HEK293T (cell line): ENCODE results near the gene MT1HL1.

ENCODE experiments used
- CTCF ChIA-PET: fragments of 350-600 bp; formaldehyde crosslinking; extraction: SDS; loops from one replicate; lab custom pipeline; 2021; ENCODE audit warnings: antibody characterized with exemption, inconsistent platforms; lab: Yijun Ruan, JAX
- POLR2A ChIA-PET: fragments of 350-600 bp; formaldehyde crosslinking; extraction: SDS; loops from one replicate; lab custom pipeline; 2020; ENCODE audit warnings: antibody characterized with exemption, inconsistent platforms; lab: Yijun Ruan, JAX
- DNase-seq: peaks from one replicate; pipeline ENCODE4 v3.0.0; 2012; ENCODE audit warnings: mixed read lengths; ENCODE audit errors: extremely low spot score
- ARNT ChIP-seq: fragments of 450-650 bp; IDR thresholded peaks from 2 replicates; pipeline ENCODE4 v1.6.1; 2017; ENCODE audit warnings: mild to moderate bottlenecking
- BHLHE40 ChIP-seq: fragments of 450-650 bp; IDR thresholded peaks from 2 replicates; pipeline ENCODE4 v1.6.1; 2016; ENCODE audit warnings: mild to moderate bottlenecking, moderate library complexity, borderline replicate concordance
- CTBP1 ChIP-seq: fragments of 450-650 bp; IDR thresholded peaks from 2 replicates; pipeline ENCODE4 v1.6.1; 2016; ENCODE audit warnings: borderline replicate concordance
- ELF4 ChIP-seq: fragments of 450-650 bp; IDR thresholded peaks from 2 replicates; pipeline ENCODE4 v1.6.1; 2017; ENCODE audit warnings: antibody characterized with exemption
- FOXA1 ChIP-seq: fragments of 450-650 bp; IDR thresholded peaks from 2 replicates; pipeline ENCODE4 v1.6.1; 2016; ENCODE audit warnings: mild to moderate bottlenecking
- FOXK2 ChIP-seq: fragments of 450-650 bp; IDR thresholded peaks from 2 replicates; pipeline ENCODE4 v1.6.1; 2016; ENCODE audit warnings: mild to moderate bottlenecking
- FOXM1 ChIP-seq: fragments of 450-650 bp; IDR thresholded peaks from 2 replicates; pipeline ENCODE4 v1.6.1; 2017; ENCODE audit warnings: mild to moderate bottlenecking, borderline replicate concordance
- HDGF ChIP-seq: fragments of 450-650 bp; IDR thresholded peaks from 2 replicates; pipeline ENCODE4 v1.6.1; 2017; ENCODE audit warnings: antibody characterized with exemption, borderline replicate concordance
- L3MBTL2 ChIP-seq: fragments of 450-650 bp; conservative IDR thresholded peaks from 2 replicates; pipeline ENCODE4 v1.6.1; 2016; ENCODE audit warnings: mild to moderate bottlenecking
- LEF1 ChIP-seq: fragments of 450-650 bp; IDR thresholded peaks from 2 replicates; pipeline ENCODE4 v1.6.1; 2017; ENCODE audit warnings: mild to moderate bottlenecking, borderline replicate concordance
- NFRKB ChIP-seq: fragments of 450-650 bp; IDR thresholded peaks from 2 replicates; pipeline ENCODE4 v1.6.1; 2016; ENCODE audit warnings: mild to moderate bottlenecking, moderate library complexity
- SP1 ChIP-seq: fragments of 450-650 bp; IDR thresholded peaks from 2 replicates; pipeline ENCODE4 v1.6.1; 2017
- SUZ12 ChIP-seq: fragments of 450-650 bp; IDR thresholded peaks from 2 replicates; pipeline ENCODE4 v1.6.1; 2016; ENCODE audit warnings: mild to moderate bottlenecking
- TARDBP ChIP-seq: fragments of 450-650 bp; IDR thresholded peaks from 2 replicates; pipeline ENCODE4 v1.6.1; 2016
- ZNF384 ChIP-seq: fragments of 450-650 bp; IDR thresholded peaks from 2 replicates; pipeline ENCODE4 v1.6.1; 2016
- TF ChIP-seq, protein P1 (sequence below): fragments of 450-650 bp; IDR thresholded peaks from 2 replicates; pipeline ENCODE4 v1.6.1; 2016

Gene MT1HL1

DNA sequence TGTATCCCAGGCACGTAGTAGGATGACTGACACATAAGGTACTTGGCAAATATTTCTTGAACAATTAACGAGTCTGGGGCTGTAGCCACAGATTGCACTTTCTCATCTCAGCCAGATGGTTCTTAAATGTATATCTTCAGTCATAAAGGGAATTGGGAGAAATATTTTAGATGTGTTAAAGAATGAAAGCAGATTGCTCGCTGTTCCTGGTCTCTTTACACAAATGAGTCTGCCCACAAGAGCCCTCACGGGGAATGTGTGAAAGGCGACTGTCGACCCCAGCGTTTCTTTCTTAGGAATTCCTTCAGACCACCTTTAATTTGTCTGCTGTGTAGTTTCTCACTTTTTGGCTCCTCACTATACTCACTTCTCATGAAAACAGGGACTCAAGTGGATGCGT, 725 bp downstream of the MT1HL1 start:
- POLR2A ChIA-PET = no interaction called here
- CTCF ChIA-PET = no interaction called here
- DNase-seq = no peak
- TF ChIP-seq SUZ12 (no peak), ARNT (no peak), HDGF (no peak), FOXM1 (no peak), L3MBTL2 (no peak), TARDBP (no peak), BHLHE40 (no peak), NFRKB (no peak), CTBP1 (no peak), ELF4 (no peak), LEF1 (no peak), ZNF384 (no peak), FOXK2 (no peak), SP1 (no peak), FOXA1 (no peak)
- TF ChIP-seq, protein P1, sequence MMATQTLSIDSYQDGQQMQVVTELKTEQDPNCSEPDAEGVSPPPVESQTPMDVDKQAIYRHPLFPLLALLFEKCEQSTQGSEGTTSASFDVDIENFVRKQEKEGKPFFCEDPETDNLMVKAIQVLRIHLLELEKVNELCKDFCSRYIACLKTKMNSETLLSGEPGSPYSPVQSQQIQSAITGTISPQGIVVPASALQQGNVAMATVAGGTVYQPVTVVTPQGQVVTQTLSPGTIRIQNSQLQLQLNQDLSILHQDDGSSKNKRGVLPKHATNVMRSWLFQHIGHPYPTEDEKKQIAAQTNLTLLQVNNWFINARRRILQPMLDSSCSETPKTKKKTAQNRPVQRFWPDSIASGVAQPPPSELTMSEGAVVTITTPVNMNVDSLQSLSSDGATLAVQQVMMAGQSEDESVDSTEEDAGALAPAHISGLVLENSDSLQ = no peak

DNA sequence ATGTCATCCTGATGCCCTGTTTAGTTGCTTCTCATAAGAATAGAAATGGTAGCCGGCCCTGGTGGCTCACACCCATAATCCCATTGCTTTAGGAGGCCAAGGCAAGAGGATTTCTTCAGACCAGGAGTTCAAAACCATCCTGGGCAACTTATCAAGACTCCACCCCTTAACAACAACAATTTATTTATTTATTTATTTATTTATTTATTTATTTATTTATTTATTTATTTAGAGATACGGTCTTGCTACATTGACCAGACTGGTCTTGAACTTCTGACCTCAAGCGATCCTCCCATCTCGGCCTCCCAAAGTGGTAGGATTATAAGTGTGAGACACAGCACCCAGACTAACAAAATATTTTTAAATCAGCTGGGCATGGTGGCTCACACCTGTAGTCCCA, 4.0 kb downstream of the MT1HL1 start:
- TF ChIP-seq ARNT = no peak
- TF ChIP-seq TARDBP = no peak
- TF ChIP-seq FOXA1 = no peak
- TF ChIP-seq L3MBTL2 = no peak
- no peak for TF ChIP-seq ZNF384
- TF ChIP-seq FOXM1 = no peak
- no peak for TF ChIP-seq NFRKB
- no peak for TF ChIP-seq HDGF
- no peak for TF ChIP-seq BHLHE40
- no peak for TF ChIP-seq FOXK2
- TF ChIP-seq LEF1 = no peak
- no peak for TF ChIP-seq SP1
- no peak for TF ChIP-seq SUZ12
- no peak for TF ChIP-seq CTBP1
- no peak for TF ChIP-seq ELF4
- TF ChIP-seq, protein P1 = no peak
- no peak for DNase-seq
- ChIA-PET CTCF (no interaction called here), POLR2A (no interaction called here)

DNA sequence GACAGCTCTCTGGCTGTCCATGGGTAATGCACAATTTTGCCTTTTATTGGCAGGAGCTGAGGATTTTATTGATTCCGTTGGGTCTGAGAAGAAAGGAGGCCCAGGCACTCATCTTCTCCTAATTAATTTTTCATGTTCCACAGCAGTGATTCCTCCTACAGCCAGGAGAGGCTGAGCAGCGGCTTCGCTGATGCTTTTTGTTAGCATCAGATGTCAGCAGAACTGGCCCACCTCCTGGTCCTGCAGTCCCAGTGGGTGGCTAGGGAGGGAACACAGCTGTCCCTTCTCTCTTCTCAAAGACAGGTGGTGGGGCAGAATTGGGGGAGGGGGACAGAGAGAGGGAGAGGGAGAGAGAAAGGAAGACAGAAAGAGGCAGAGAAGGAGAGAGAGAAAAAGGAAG, 5.7 kb downstream of the MT1HL1 start:
- no peak for DNase-seq
- ChIA-PET CTCF (no interaction called here), POLR2A (no interaction called here)
- TF ChIP-seq SP1 (no peak), LEF1 (no peak), FOXA1 (no peak), ZNF384 (no peak), CTBP1 (no peak), FOXM1 (no peak), ELF4 (no peak), SUZ12 (no peak), HDGF (no peak)

DNA sequence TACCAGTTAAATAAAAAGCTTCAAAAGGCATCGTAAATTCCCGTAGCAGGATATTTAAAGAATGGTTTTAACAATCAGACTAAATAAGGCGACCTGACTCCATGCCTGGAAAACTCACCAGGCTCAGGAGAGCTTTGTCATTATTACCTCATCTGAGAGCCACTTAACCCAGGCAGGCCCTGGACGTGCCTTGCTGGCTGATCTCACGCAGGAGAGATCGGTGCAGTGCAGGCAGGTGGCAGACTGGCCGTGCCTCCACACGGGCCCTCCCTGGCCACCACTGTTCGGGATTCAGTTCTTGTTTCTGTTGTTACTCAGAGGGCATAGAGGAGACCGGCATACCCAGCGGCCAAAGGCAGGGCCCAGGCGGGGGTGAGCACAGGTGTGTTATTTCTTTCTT, 6.4 kb downstream of the MT1HL1 start:
- TF ChIP-seq BHLHE40 = no peak
- no peak for TF ChIP-seq FOXK2
- TF ChIP-seq FOXM1 = no peak
- no peak for TF ChIP-seq L3MBTL2
- POLR2A ChIA-PET = no interaction called here
- no peak for DNase-seq
- CTCF ChIA-PET = interaction anchor here (0.9 to 1.3 kb wide), 3 partner anchors 13 to 16 kb away, joined by 3 to 4 read pairs (median 3); no protein-coding TSS in a partner anchor

DNA sequence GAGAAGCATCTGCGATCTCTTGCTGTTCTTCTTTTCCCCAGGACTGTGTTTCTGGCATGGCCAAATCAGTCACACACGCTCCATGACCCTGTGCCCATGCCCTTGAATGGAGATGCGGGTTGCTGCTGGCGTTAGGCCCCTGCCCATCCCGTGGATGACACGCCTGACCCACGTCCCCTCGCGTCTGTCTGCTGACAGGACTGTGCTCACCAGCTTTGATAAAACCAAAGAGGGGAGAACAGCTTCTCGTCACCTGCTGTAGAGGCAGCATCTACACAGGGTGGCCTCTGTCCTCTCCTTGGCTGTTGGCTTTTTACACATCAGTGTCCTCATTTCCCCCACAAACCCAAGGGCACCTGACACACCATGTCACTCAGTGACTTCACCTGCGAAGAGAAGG, 6.9 kb downstream of the MT1HL1 start:
- no peak for TF ChIP-seq HDGF
- TF ChIP-seq FOXA1 = no peak
- TF ChIP-seq BHLHE40 = no peak
- TF ChIP-seq SUZ12 = no peak
- no peak for TF ChIP-seq ELF4
- no peak for TF ChIP-seq SP1
- no peak for TF ChIP-seq TARDBP
- TF ChIP-seq ZNF384 = no peak
- TF ChIP-seq, protein P1 = no peak
- TF ChIP-seq FOXK2 = no peak
- CTCF ChIA-PET = interaction anchor here (0.9 to 1.3 kb wide), 3 partner anchors 13 to 15 kb away, joined by 3 to 4 read pairs (median 3); no protein-coding TSS in a partner anchor
- POLR2A ChIA-PET = no interaction called here
- DNase-seq = no peak

DNA sequence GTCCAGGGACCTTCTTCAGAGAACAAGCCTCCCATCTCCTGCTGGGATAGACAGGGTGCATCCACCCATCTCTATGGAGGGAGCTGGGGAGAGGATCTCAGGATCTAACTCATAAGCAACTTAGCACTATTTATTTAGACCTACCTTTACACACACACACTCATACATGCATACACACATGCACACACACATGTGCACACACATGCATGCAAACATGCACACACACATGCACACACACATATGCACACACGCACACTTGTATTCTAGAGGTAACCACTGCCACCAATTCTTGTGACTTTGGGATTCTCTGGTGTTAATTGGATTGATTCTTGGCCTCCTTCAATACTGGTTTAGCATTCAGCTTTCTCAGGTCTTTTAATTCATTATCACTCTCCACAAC, 9.8 kb downstream of the MT1HL1 start:
- CTCF ChIA-PET = no interaction called here

More for the DNA sequence above, 9.8 kb downstream of the MT1HL1 start:
- POLR2A ChIA-PET = no interaction called here
- TF ChIP-seq, protein P1 = no peak
- TF ChIP-seq ZNF384 (no peak), FOXM1 (no peak), TARDBP (no peak), NFRKB (no peak), LEF1 (no peak), CTBP1 (no peak), SP1 (no peak), ELF4 (no peak), SUZ12 (no peak), FOXK2 (no peak)
- no peak for DNase-seq
